K562 (cell line): ENCODE results near the gene DBP. TPM values are rescaled to one million over a fixed set of nuclear protein-coding genes. Genes with fewer than 3 reads are reported as not detected.

Experiments used
- BACH1 ChIP-seq: fragments of 200-800 bp; sonication (Bioruptor generic); IDR thresholded peaks from 2 replicates; pipeline ENCODE4 v1.6.1; 2016; ENCODE audit warnings: missing genetic modification characterization, missing compliant biosample characterization
- CXXC5 ChIP-seq: fragments of 250-450 bp; sonication (Bioruptor Pico); IDR thresholded peaks from 2 replicates; pipeline ENCODE4 v1.8.0; 2022; ENCODE audit warnings: inconsistent platforms, mild to moderate bottlenecking, moderate library complexity
- ELK3 ChIP-seq: fragments of 450-650 bp; formaldehyde crosslinking; IDR thresholded peaks from 2 replicates; pipeline ENCODE4 v1.4.0; 2020; ENCODE audit warnings: mild to moderate bottlenecking
- MBD2 ChIP-seq: sonication (generic); IDR thresholded peaks from 2 replicates; pipeline ENCODE4 v1.6.1; 2016; ENCODE audit warnings: low read depth, borderline replicate concordance
- MED1 ChIP-seq: sonication (generic); formaldehyde crosslinking; IDR thresholded peaks from 2 replicates; pipeline ENCODE4 v1.8.1; 2023; ENCODE audit warnings: missing genetic modification reagents, borderline replicate concordance
- MYBL2 ChIP-seq, 2 experiments: fragments of 450-650 bp in 1 of 2; sonication (generic) in 1 of 2; formaldehyde crosslinking in 1 of 2; IDR thresholded peaks; 2 replicates each; pipeline versions ENCODE4 v1.6.1 to v1.8.1; 2017 to 2022; ENCODE audit warnings: borderline replicate concordance in 1 of 2, inconsistent platforms in 1 of 2, low read depth in 1 of 2, mild to moderate bottlenecking in 1 of 2, missing genetic modification reagents in 1 of 2, moderate library complexity in 1 of 2
- NCOA4 ChIP-seq: fragments of 450-650 bp; IDR thresholded peaks from 2 replicates; pipeline ENCODE4 v1.6.1; 2018; ENCODE audit warnings: mild to moderate bottlenecking; ENCODE audit not compliant: partially characterized antibody
- OTX1 ChIP-seq: fragments of 450-650 bp; formaldehyde crosslinking; IDR thresholded peaks from 2 replicates; pipeline ENCODE4 v1.4.0; 2022; ENCODE audit warnings: mild to moderate bottlenecking
- PCBP2 ChIP-seq: fragments of 200-400 bp; formaldehyde crosslinking; IDR thresholded peaks from 2 replicates; pipeline ENCODE4 v1.6.1; 2018; ENCODE audit warnings: low read length, low read depth, mild to moderate bottlenecking, moderate library complexity; ENCODE audit not compliant: poor library complexity, severe bottlenecking
- POLR2G ChIP-seq: fragments of 200-400 bp; formaldehyde crosslinking; IDR thresholded peaks from 2 replicates; pipeline ENCODE4 v1.6.1; 2017; ENCODE audit warnings: low read depth, mild to moderate bottlenecking, antibody characterized with exemption, low read length, moderate library complexity
- RAD21 ChIP-seq, 2 experiments: fragments of 250-450 bp in 1 of 2; fragments of 450-650 bp in 1 of 2; sonication (Bioruptor Pico) in 1 of 2; formaldehyde crosslinking in 1 of 2; IDR thresholded peaks in 1 of 2; conservative IDR thresholded peaks in 1 of 2; 2 replicates each; pipeline versions ENCODE4 v1.4.0 to v1.8.0; 2020 to 2022; ENCODE audit warnings: mild to moderate bottlenecking in 2 of 2, moderate library complexity in 1 of 2
- RAD51 ChIP-seq: fragments of 450-650 bp; IDR thresholded peaks from 2 replicates; pipeline ENCODE4 v1.7.1; 2016; ENCODE audit warnings: low read depth, mild to moderate bottlenecking, borderline replicate concordance
- RFX5 ChIP-seq: IDR thresholded peaks from 2 replicates; pipeline ENCODE4 v1.6.1; 2011; ENCODE audit warnings: low read depth, mild to moderate bottlenecking, improper control_type of control experiment, low read length
- SMARCA4 ChIP-seq: fragments of 450-650 bp; IDR thresholded peaks from 2 replicates; pipeline ENCODE4 v1.6.1; 2016
- TAF7 ChIP-seq: fragments of 450-650 bp; IDR thresholded peaks from 2 replicates; pipeline ENCODE4 v1.6.1; 2016; ENCODE audit warnings: missing genetic modification characterization, missing compliant biosample characterization
- TEAD4 ChIP-seq, 2 experiments: sonication (generic) in 1 of 2; formaldehyde crosslinking in 1 of 2; IDR thresholded peaks; 2 replicates each; pipeline versions ENCODE4 v1.6.1 to v1.8.0; 2012 to 2022; ENCODE audit warnings: borderline replicate concordance in 1 of 2, inconsistent platforms in 1 of 2, low read length in 1 of 2, mild to moderate bottlenecking in 1 of 2, missing genetic modification reagents in 1 of 2
- TRIM24 ChIP-seq, 2 experiments: fragments of 450-650 bp; IDR thresholded peaks; 2 replicates each; pipeline ENCODE4 v1.6.1; 2016
- XRCC5 ChIP-seq: fragments of 200-400 bp; formaldehyde crosslinking; IDR thresholded peaks from 2 replicates; pipeline ENCODE4 v1.6.1; 2017; ENCODE audit warnings: low read depth, mild to moderate bottlenecking, low read length
- ZBTB5 ChIP-seq: fragments of 450-650 bp; IDR thresholded peaks from 2 replicates; pipeline ENCODE4 v1.6.1; 2017; ENCODE audit warnings: antibody characterized with exemption
- ZKSCAN8 ChIP-seq: fragments of 200-800 bp; sonication (Bioruptor generic); IDR thresholded peaks from 2 replicates; pipeline ENCODE4 v1.6.1; 2016; ENCODE audit warnings: missing genetic modification characterization, missing compliant biosample characterization
- ZNF184 ChIP-seq: sonication (generic); formaldehyde crosslinking; IDR thresholded peaks from 2 replicates; pipeline ENCODE4 v1.5.0; 2020; ENCODE audit warnings: missing genetic modification reagents
- ZNF324 ChIP-seq: fragments of 250-450 bp; sonication (Bioruptor Pico); IDR thresholded peaks from 2 replicates; pipeline ENCODE4 v1.4.0; 2020; ENCODE audit warnings: mild to moderate bottlenecking
- ZNF830 ChIP-seq: fragments of 250-450 bp; sonication (Bioruptor Pico); IDR thresholded peaks from 2 replicates; pipeline ENCODE4 v1.5.0; 2021; ENCODE audit warnings: mild to moderate bottlenecking
- ZZZ3 ChIP-seq: fragments of 450-650 bp; IDR thresholded peaks from 2 replicates; pipeline ENCODE4 v1.6.1; 2016; ENCODE audit warnings: antibody characterized with exemption, mild to moderate bottlenecking, moderate library complexity
- polyA plus RNA-seq, 8 experiments: library from polyadenylated mRNA; depleted of rRNA in 4 of 8; stranded (reverse) in 5 of 8; unstranded in 3 of 8; fragments of >200 nt; fragmentation: Nextera tagmentation in 2 of 8; fragmentation: Illumina TruSeq in 1 of 8; extraction: Ambion mirVana in 2 of 8; extraction: Trizol in 1 of 8; gene quantifications; 2 replicates each; pipeline versions ENCODE4 v1.2.1 to v1.2.3, GENCODE V29; 2011 to 2014; ENCODE audit warnings: inconsistent platforms in 1 of 8, missing spikeins in 1 of 8
- total RNA-seq, 7 experiments: library from RNA; depleted of rRNA in 6 of 7; stranded (reverse); fragments of >200 nt in 6 of 7; fragmentation: Illumina TruSeq in 2 of 7; extraction: Trizol in 2 of 7; gene quantifications; 2 replicates each; pipeline versions ENCODE4 v1.2.1 to v1.2.3, GENCODE V29; 2011 to 2021; ENCODE audit warnings: low replicate concordance in 1 of 7
- TF ChIP-seq, protein P1 (sequence below): sonication (generic); formaldehyde crosslinking; IDR thresholded peaks from 2 replicates; pipeline ENCODE4 v1.8.1; 2023; ENCODE audit warnings: mild to moderate bottlenecking, missing genetic modification reagents, moderate library complexity

The DBP gene
- total and polyA plus RNA-seq, 9 of the 15 experiments (the other 6 are each of a cell fraction or from before 2014, with no cell fraction given) = 0.25 to 5.5 (median 1.8) TPM

DNA sequence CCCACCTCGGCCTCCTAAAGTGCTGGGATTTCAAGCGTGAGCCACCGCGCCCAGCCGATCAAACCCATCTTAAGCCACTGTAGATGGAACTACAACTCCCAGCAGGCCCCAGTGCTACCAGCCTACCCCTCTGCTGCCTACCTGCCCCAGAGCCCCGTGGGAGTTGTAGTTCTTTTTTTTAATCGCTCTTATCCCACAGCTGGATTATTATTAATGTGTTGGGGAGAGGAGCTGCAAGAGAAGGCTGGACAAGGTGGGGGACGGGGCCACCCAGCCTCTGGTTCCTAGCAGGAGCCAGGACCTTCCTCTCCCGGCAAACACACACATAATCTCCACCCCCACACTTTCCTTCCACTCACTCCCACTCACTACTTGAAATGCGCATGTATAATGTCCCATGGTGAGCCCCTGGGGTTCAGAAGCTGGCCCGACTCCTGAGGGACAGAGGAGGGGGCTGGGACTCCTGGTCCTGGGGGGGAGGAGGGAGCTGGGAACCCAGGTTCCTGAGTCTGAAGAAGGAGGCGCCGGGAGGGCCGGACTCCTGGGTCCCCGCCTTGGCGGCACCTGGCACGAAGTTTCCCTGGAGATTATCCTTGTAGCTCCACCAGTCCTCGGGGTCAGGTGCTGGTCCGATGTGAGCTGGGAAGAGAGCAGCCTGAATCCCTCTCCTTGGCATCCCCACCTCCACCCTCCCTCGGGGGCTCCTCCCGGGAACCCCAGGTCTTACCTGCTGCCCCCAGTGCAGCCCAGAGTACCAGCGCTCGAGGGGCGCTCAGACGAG lies 7.8 kb upstream of the DBP start (continued):
- TF ChIP-seq RAD21 (CRISPR knock-in tag; conservative IDR thresholded peaks at IDR 0.05 in 1 of 2, IDR thresholded peaks at IDR 0.05 in 1 of 2) (no peak), MYBL2 (IDR thresholded peaks at IDR 0.05; ENCODE audit: low read depth) (no peak), MYBL2 (CRISPR knock-in tag; IDR thresholded peaks at IDR 0.05; ENCODE audit: borderline replicate concordance) (no peak), BACH1 (peak; percentile 80; the same call in 1 of the 2 replicates), XRCC5 (no peak), OTX1 (CRISPR knock-in tag) (no peak), POLR2G (no peak), TEAD4 (IDR thresholded peaks at IDR 0.05; ENCODE audit: low read length) (no peak; the same call in 1 of the 2 replicates), TEAD4 (CRISPR knock-in tag; IDR thresholded peaks at IDR 0.05; ENCODE audit: borderline replicate concordance) (no peak), SMARCA4 (no peak), RAD51 (no peak), ZNF830 (CRISPR knock-in tag) (no peak), TAF7 (tag) (no peak), MED1 (CRISPR knock-in tag) (no peak), RFX5 (no peak), ZNF184 (no peak), ZNF324 (CRISPR knock-in tag) (no peak), MBD2 (peak; percentile 82), CXXC5 (CRISPR knock-in tag) (peak; percentile 16; the same call in 1 of the 2 replicates), ZZZ3 (no peak), PCBP2 (no peak), ZBTB5 (no peak), ZKSCAN8 (no peak), ELK3 (CRISPR knock-in tag) (no peak), TRIM24 (IDR thresholded peaks at IDR 0.05) (no peak), NCOA4 (no peak)
- TF ChIP-seq, protein P1, sequence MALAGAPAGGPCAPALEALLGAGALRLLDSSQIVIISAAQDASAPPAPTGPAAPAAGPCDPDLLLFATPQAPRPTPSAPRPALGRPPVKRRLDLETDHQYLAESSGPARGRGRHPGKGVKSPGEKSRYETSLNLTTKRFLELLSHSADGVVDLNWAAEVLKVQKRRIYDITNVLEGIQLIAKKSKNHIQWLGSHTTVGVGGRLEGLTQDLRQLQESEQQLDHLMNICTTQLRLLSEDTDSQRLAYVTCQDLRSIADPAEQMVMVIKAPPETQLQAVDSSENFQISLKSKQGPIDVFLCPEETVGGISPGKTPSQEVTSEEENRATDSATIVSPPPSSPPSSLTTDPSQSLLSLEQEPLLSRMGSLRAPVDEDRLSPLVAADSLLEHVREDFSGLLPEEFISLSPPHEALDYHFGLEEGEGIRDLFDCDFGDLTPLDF (CRISPR knock-in tag) = no peak
